ENCODE results near the gene AFF3. TPM values are rescaled to one million over a fixed set of nuclear protein-coding genes. Genes with fewer than 3 reads are reported as not detected.

AFF3 gene
- total and polyA plus RNA-seq, 2 of the 8 experiments (the other 6 are each of a cell fraction or from before 2014, with no cell fraction given): 0.27 to 3.0 TPM

DNA sequence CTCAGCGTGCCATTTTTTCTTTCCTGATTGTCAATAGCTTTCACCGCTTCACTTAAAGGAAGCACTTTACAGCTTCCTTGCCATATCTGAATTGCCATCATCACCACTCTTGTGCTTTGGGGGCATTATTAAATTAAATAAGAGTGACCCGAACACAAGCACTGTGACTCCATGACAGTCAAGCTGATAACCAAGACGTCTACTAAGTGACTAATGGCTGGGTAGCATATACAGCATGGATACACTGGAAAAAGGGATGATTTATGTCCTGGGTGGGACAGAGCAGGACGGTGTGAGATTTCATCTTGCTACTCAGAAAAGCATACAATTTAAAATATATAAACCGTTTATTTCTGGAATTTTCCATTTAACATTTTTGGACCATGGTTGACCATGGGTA lies 24.3 kb upstream of the AFF3 start (continued):
- TF ChIP-seq BCL11A (IDR thresholded peaks at IDR 0.05; ENCODE audit: low read depth in 2 of 2, low read length in 2 of 2): no peak
- TF ChIP-seq ASH2L (IDR thresholded peaks at IDR 0.05; ENCODE audit: low read length): no peak
- TF ChIP-seq CEBPB (IDR thresholded peaks at IDR 0.05; ENCODE audit: low read depth, low read length): no peak
